Ramos (cell line): Measurements from ENCODE around the gene EPPIN.
"Not testable (repeated sequence)": the region's sequence is repeated elsewhere in the genome, so short reads cannot be mapped to it uniquely, and the experiment has no call there.

Experiments used
- in situ Hi-C: fragments of 300-500 bp; cut with MboI; formaldehyde crosslinking; loops from one replicate; pipeline ENCODE4 v1.14.3; 2022; ENCODE audit warnings: low sequenced_read_pairs; ENCODE audit not compliant: unreplicated experiment

The EPPIN gene

GRCh38 chr20:45547206-45547770 lies at the start of gene EPPIN:
Gene EPPIN (minus strand): TSS chr20:45547401. CDS start chr20:45547357, 44 bp downstream.
- in situ Hi-C loops: no loop called here

DNA sequence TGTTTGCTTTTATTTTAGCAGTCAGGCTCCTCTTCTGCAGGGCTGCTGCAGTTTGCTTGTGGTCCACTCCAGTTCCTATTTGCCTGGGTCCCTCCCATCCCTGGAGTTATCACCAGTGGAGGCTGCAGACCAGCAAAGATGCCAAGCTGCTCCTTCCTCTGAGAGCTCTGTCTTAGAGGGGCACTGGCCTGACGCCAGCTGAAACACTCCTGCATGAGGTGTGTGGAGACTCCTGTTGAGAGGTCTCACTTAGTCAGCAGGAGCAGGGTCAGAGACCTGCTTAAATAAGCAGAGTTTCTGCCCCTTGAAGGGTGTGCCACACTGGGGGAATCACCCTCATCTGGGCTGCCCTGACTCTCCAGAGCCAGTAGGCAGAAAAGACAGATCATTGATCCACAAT lies 48.0 kb upstream of the EPPIN start:
- in situ Hi-C loops: no loop called here

- in situ Hi-C loops: no loop called here
Observed at GRCh38 chr20:45593498-45593897, 46.3 kb upstream of the EPPIN start.

GRCh38 chr20:45592574-45593189 lies 45.5 kb upstream of the EPPIN start:
- in situ Hi-C loops: no loop called here

DNA sequence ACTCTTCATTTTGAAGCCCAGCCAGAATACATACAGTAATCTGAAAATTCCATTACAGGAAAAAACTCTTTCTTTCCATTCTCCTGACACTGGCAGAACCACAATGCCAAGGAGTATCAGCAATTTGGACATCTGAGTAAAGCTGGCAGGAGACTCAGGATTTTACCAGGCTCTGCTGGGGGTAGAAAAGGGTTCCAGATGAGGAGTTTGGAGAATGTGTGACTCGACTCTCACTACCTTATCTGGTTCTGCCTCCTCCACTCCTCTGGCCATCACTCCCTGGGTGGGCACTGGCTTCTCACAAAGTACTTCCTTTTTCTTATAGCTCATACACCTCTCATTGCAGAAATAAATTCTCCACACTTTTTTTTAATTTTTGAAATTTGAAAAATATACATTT lies 42.5 kb upstream of the EPPIN start:
- in situ Hi-C loops: no loop called here

DNA sequence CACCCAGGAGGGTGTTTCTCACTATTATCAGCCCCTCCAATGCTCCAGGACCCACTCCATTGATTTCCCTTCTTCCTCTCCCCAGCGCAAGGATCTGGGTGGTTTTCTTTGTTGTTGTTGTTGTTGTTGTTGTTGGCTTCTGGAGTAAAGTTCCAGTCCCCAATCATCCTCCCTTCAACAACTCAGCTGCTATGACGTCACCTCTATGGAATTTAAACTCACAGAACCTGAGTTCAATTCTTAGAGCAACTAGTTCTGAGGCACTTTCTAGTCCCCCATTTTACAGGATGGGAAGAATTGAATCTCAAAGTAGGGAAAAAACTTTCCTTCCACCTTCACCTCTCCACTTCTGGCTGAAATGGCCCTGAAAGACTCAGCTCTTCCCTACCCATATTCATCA lies 41.6 kb upstream of the EPPIN start:
- in situ Hi-C loops: no loop called here

GRCh38 chr20:45585986-45586385 lies 38.8 kb upstream of the EPPIN start:
- in situ Hi-C loops: not testable (repeated sequence)

- in situ Hi-C loops: not testable (repeated sequence)
Observed at GRCh38 chr20:45584294-45584693, 37.1 kb upstream of the EPPIN start.

DNA sequence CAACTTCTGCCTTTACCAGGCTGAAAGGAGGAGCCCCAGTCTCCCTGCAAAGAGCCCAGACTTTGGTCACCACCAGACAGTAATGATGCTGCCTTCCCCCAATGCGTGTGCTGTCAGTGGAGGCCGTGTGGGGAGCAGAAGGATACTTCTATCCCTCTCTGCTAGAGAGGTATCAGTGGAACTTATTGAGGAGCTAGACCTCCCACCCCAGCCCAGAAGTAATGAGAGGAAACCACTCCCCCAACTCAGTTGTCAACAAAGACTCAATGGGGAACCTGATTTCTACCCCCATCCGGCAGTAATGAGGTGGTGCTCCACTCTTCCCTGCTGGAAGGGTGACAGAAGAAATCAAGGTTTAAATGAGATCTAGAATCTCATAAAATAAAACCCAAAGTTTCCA lies 36.3 kb upstream of the EPPIN start:
- in situ Hi-C loops: no loop called here

DNA sequence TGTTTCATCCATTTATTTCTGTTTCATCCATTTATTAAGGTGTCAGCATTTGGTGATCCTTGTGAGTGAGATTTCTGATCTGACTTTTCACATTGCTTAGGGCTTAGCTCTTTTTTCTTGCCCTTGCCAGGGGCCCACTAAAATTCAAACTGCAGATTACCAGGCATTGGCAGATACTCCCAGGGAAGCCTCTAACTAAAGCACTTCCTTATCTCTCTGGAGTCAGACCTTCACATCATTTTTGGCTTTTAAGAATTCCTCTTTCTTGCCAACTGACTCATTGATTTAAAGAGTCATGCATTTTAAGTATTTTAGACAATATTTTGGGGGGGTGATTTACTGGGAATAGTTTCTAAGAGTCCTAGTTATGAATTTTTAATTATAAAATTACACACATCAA lies 34.5 kb upstream of the EPPIN start:
- in situ Hi-C loops: no loop called here

GRCh38 chr20:45579184-45579583 lies 32.0 kb upstream of the EPPIN start, which contains the start of gene WFDC8:
Gene WFDC8 (minus strand): TSS chr20:45579284. CDS start chr20:45579247, 37 bp downstream.
- in situ Hi-C loops: no loop called here

DNA sequence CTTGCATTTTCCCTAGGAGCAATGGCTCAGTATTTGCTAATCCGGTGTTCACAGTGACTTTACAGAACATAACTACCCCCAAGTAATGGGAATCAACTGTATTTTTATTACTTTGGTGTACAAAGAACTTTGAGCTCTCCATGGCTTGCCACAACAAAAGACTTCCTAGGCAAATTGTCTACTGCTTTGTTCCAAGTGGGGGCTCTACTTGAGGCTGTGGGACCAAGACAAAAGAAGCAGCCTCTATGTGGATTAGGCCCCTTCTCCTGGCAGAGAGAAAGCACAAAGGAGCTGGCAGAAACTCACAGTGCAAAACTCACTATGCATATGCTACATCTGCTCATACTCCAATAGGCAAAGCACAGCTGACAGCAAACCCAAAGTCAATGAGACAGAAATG lies 31.0 kb upstream of the EPPIN start:
- in situ Hi-C loops: no loop called here

DNA sequence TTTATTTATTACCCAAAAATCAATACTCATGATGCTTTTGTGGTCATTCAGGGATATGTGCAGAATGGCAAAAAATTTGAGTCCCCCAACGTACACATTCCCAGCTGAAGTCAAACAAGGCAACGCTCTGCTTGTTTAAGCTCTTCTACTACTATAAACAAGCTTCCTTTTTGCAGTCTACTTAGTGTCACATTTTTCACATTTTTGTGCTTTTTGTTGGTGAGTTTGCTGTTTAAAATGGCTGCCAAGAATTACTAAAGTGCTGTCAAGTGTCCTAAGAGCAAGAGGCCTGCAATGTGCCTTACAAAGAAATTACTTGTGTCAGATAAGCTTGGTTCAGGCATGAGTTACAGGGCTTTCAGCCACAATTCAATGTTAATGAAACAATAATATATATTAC lies 29.8 kb upstream of the EPPIN start:
- in situ Hi-C loops: no loop called here

DNA sequence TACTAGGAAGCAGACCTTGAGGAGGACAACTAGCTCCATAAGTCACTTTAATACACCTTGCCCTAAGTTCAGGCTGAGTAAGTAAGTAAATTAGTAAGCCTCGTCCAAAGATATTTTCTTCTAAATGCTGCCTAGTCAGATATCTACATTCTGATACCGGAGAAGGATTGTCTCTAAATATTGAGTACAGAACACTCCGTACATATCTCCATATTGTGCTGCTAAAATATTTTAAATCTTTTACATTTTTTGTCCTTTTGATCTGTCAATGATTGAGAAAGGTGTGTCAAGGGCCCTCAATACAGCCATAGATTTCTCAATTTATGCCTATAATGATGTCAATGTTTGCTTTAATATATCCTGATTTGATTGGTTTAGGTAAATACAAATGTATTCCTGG lies 28.7 kb upstream of the EPPIN start:
- in situ Hi-C loops: no loop called here

GRCh38 chr20:45569650-45570049 lies 22.4 kb upstream of the EPPIN start:
- in situ Hi-C loops: not testable (repeated sequence)

- in situ Hi-C loops: no loop called here
Observed at GRCh38 chr20:45564760-45565276, 17.6 kb upstream of the EPPIN start.

DNA sequence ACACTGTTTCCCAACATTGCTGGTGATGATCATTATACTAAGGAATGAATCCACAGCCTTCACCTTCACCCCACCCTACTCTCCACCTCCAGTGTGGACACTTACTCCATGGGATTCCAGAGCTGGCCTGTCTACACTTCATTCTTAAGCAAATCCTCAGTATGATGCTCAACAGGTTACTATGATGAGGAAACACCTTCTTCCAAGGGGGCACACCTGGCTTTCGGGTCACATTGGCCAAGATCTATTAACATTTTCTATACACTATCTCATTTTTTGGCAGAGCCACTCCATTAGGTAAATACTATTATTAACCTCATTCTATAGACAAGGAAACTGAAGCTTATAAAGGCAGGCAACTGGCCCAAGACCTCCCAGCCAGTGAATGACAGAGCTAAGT lies 8.0 kb upstream of the EPPIN start:
- in situ Hi-C loops: no loop called here

DNA sequence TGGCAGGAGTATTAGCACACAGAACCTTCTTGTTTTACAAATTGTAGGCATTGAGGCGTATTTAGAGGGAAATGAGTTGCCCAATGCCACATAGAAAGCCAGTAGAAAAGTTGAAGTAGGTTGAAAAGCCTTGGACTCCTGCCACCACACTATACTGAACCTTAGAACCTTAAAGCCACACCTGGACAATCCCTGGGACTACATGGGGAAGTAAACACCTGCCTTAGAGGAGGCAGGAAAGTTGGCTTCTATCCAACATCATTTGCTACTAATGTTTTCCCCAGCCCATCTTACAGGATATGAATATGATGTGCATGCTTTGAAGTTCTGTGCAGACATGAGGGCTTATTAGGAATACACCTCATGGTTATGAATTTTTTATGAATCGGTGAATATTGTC lies 5.3 kb upstream of the EPPIN start:
- in situ Hi-C loops: no loop called here

DNA sequence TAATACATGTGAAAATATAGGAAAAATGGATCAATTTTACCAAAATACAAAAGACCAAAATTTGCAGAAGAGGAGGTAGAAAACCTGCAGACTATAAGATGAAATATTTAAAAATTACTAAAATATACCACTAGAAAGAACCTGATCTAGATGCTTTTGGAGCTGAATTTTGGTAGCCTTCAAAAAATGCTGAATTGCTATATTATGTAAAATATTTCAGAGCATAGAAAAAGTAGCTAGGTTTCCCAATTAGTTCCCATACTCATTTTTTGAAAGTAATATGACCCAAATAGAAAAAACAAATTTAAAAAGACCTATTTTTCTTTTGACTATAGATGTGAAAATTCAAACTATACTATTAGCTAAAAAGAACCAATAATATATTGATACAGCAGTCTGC lies 3.6 kb upstream of the EPPIN start:
- in situ Hi-C loops: no loop called here

DNA sequence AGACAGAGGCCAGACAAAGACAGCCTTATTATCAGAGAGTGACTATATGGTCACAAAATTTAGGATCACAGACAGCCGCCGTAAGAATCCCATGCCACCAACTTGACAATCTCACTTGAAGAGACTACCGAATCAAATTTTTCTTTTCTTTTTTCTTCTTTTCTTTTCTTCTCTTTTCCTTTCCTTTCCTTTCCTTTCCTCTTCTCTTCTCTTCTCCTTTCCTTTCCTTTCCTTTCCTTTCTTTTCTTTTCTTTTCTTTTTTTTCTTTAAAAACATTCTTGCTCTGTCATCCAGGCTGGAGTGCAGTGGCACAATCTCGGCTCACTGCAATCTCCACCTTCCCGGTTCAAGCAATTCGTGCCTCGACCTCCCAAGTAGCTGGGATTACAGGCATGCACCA lies 1.2 kb upstream of the EPPIN start:
- in situ Hi-C loops: no loop called here

- in situ Hi-C loops: no loop called here
Observed at GRCh38 chr20:45545754-45546453, 1.3 kb downstream of the EPPIN start.

- in situ Hi-C loops: no loop called here
Observed at GRCh38 chr20:45545351-45545750, 1.9 kb downstream of the EPPIN start.
